Measurements from ENCODE around the gene TMX1.

Gene TMX1

GRCh38 chr14:51294951-51295525, 55.0 kb downstream of the TMX1 start:
- TF ChIP-seq CTCF (IDR thresholded peaks at IDR 0.05): no peak

GRCh38 chr14:51295646-51296263, 55.7 kb downstream of the TMX1 start:
- no peak for TF ChIP-seq CTCF (IDR thresholded peaks at IDR 0.05)

GRCh38 chr14:51297066-51297465, 57.0 kb downstream of the TMX1 start:
- TF ChIP-seq CTCF (IDR thresholded peaks at IDR 0.05): no peak

- no peak for TF ChIP-seq CTCF (IDR thresholded peaks at IDR 0.05)
Observed at GRCh38 chr14:51298895-51299294, 58.8 kb downstream of the TMX1 start.

- TF ChIP-seq CTCF (IDR thresholded peaks at IDR 0.05): no peak
Observed at GRCh38 chr14:51302295-51303030, 62.4 kb downstream of the TMX1 start.

GRCh38 chr14:51304438-51304837, 64.4 kb downstream of the TMX1 start:
- no peak for TF ChIP-seq CTCF (IDR thresholded peaks at IDR 0.05)

GRCh38 chr14:51304941-51305340, 64.9 kb downstream of the TMX1 start:
- TF ChIP-seq CTCF (IDR thresholded peaks at IDR 0.05): no peak
